Upper lobe of left lung (tissue), 4 donors: ENCODE results near the gene MAPK12.

ENCODE experiments used
- POLR2A ChIP-seq, 4 donors: fragments of 450-650 bp; IDR thresholded peaks; one replicate each; pipeline ENCODE4 v1.5.1; 2016 to 2017; ENCODE audit warnings: antibody characterized with exemption in 4 of 4, mild to moderate bottlenecking in 2 of 4
- POLR2AphosphoS5 ChIP-seq, 2 donors: sonication (generic); formaldehyde crosslinking; IDR thresholded peaks; one replicate each; pipeline ENCODE4 v1.5.1; 2017; ENCODE audit warnings: antibody characterized with exemption in 2 of 2
- TF ChIP-seq, protein P1 (sequence below), 6 experiments: fragments of 450-650 bp in 4 of 6; fragments of 200-600 bp in 2 of 6; sonication (generic) in 2 of 6; IDR thresholded peaks; one replicate each; pipeline ENCODE4 v1.5.1; 2016 to 2019; ENCODE audit warnings: antibody characterized with exemption in 6 of 6

- TF ChIP-seq POLR2AphosphoS5 (IDR thresholded peaks at IDR 0.05) (no peak), POLR2A (IDR thresholded peaks at IDR 0.05) (no peak)
- TF ChIP-seq, protein P1, sequence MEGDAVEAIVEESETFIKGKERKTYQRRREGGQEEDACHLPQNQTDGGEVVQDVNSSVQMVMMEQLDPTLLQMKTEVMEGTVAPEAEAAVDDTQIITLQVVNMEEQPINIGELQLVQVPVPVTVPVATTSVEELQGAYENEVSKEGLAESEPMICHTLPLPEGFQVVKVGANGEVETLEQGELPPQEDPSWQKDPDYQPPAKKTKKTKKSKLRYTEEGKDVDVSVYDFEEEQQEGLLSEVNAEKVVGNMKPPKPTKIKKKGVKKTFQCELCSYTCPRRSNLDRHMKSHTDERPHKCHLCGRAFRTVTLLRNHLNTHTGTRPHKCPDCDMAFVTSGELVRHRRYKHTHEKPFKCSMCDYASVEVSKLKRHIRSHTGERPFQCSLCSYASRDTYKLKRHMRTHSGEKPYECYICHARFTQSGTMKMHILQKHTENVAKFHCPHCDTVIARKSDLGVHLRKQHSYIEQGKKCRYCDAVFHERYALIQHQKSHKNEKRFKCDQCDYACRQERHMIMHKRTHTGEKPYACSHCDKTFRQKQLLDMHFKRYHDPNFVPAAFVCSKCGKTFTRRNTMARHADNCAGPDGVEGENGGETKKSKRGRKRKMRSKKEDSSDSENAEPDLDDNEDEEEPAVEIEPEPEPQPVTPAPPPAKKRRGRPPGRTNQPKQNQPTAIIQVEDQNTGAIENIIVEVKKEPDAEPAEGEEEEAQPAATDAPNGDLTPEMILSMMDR (IDR thresholded peaks at IDR 0.05): no peak
These were observed 13.3 kb upstream of the MAPK12 start for GRCh38 chr22:50274771-50275170.
